Spleen (tissue), 11 donors: ENCODE results near the gene PTPN18. TPM values are rescaled to one million over a fixed set of nuclear protein-coding genes. Genes with fewer than 3 reads are reported as not detected.

Experiments used
- DNase-seq: peaks from one replicate; pipeline ENCODE4 v3.0.0-alpha.2; 2020
- H3K27ac ChIP-seq, 8 donors: fragments of 200-600 bp; sonication (generic) in 7 of 8; 1 replicate in 4 of 8; 2 replicates in 4 of 8; pipeline versions ENCODE4 v1.5.0 to v1.8.0; 2016 to 2021; ENCODE audit warnings: inconsistent platforms in 4 of 8, mild to moderate bottlenecking in 4 of 8, moderate library complexity in 1 of 8
- H3K27me3 ChIP-seq, 7 donors: fragments of 200-600 bp; sonication (generic) in 6 of 7; replicated peaks in 1 of 7; 1 replicate in 4 of 7; 2 replicates in 3 of 7; pipeline versions ENCODE4 v1.5.0 to v1.8.0; 2016 to 2021; ENCODE audit warnings: inconsistent platforms in 3 of 7, mild to moderate bottlenecking in 1 of 7
- H3K36me3 ChIP-seq, 6 donors: fragments of 200-600 bp; sonication (generic) in 5 of 6; 1 replicate in 4 of 6; 2 replicates in 2 of 6; pipeline versions ENCODE4 v1.5.0 to v1.8.0; 2016 to 2021; ENCODE audit warnings: inconsistent platforms in 2 of 6
- H3K4me1 ChIP-seq, 6 donors: fragments of 200-600 bp; sonication (generic) in 5 of 6; 1 replicate in 3 of 6; 2 replicates in 3 of 6; pipeline versions ENCODE4 v1.5.0 to v1.8.0; 2016 to 2021; ENCODE audit warnings: inconsistent platforms in 3 of 6
- H3K4me3 ChIP-seq, 8 donors: fragments of 200-600 bp; sonication (generic) in 7 of 8; 1 replicate in 4 of 8; 2 replicates in 4 of 8; pipeline versions ENCODE4 v1.5.0 to v1.8.0; 2016 to 2021; ENCODE audit warnings: inconsistent platforms in 4 of 8, mild to moderate bottlenecking in 4 of 8, moderate library complexity in 2 of 8
- H3K9me3 ChIP-seq, 8 donors: fragments of 200-600 bp; sonication (generic) in 7 of 8; 1 replicate in 4 of 8; 2 replicates in 4 of 8; pipeline versions ENCODE4 v1.5.0 to v1.8.0; 2016 to 2021; ENCODE audit warnings: inconsistent platforms in 4 of 8
- POLR2A ChIP-seq, 3 donors: fragments of 450-650 bp; IDR thresholded peaks; one replicate each; pipeline ENCODE4 v1.5.1; 2017; ENCODE audit warnings: antibody characterized with exemption in 3 of 3, mild to moderate bottlenecking in 1 of 3
- POLR2AphosphoS5 ChIP-seq, 3 donors: sonication (generic); formaldehyde crosslinking; IDR thresholded peaks; one replicate each; pipeline ENCODE4 v1.5.1; 2017; ENCODE audit warnings: antibody characterized with exemption in 3 of 3
- WGBS, 5 donors: extraction: QIAGEN DNeasy Blood & Tissue Kit in 3 of 5; methylation state at CpG; one replicate each; pipeline versions ENCODE4 v1.1.5 to v1.1.7; 2013 to 2018; 5-methylcytosine and 5-hydroxymethylcytosine counted together
- intact Hi-C: fragments of 100-400 bp; cut with DNase I; formaldehyde crosslinking; loops from one replicate; pipeline ENCODE4 v1.15.0; 2023; ENCODE audit warnings: low total_unique reads
- polyA plus RNA-seq, 3 donors: library from polyadenylated mRNA; stranded (reverse); fragments of 200-250 nt; gene quantifications; one replicate each; pipeline ENCODE4 v1.2.1, GENCODE V29; 2013
- total RNA-seq, 7 donors: library from RNA; depleted of rRNA in 3 of 7; stranded (reverse); fragments of >200 nt in 3 of 7; fragmentation: NEBNext Ultra II Directional in 4 of 7; extraction: Animal tissue kit (Norgen Biotek cat#: 25700) in 4 of 7; gene quantifications; one replicate each; pipeline versions ENCODE4 v1.1.0 to v1.2.1, GENCODE V29; 2016 to 2021
- TF ChIP-seq, protein P1 (sequence below), 11 experiments: fragments of 200-600 bp in 7 of 11; fragments of 450-650 bp in 4 of 11; sonication (generic) in 4 of 11; IDR thresholded peaks in 8 of 11; conservative IDR thresholded peaks in 3 of 11; 1 replicate in 7 of 11; 2 replicates in 4 of 11; pipeline versions ENCODE4 v1.4.0 to v1.8.0; 2016 to 2021; ENCODE audit warnings: antibody characterized with exemption in 11 of 11, inconsistent platforms in 4 of 11, mild to moderate bottlenecking in 1 of 11
- donor health status: healthy with polysubstance abuse.
- donor health status: DM: no; HTN: no; CAD: no; lungs with moderate emphysema.
- donor health status: DM: no; HTN: no; CAD: no.
- donor health status: Bipolar disorder and iron deficiency.
- donor health status: healthy.
- donor health status: DM: no; HTN: no; CAD: no.
- donor health status: DM: yes; HTN: yes; CAD: no.

PTPN18 gene
- total and polyA plus RNA-seq, 10 donors = 75.9 to 132 (median 108) TPM

GRCh38 chr2:130370490-130370889, 14.6 kb downstream of the PTPN18 start:
- H3K27ac ChIP-seq = peak overlapping the region in 7 of 8 donors; percentile 6 to 98 (median 95)
- WGBS, 5 donors = 44 to 77% (median 73%) methylated on average over 4 to 9 of the region's 9 CpGs
- no peaks in the 10 kb centered on the region for H3K27me3 ChIP-seq
- DNase-seq = peak; percentile 86
- peaks cover 0 to 41% (median 8%) of the 10 kb centered on the region in 6 donors for H3K36me3 ChIP-seq
- peak overlapping the region in 4 of 8 donors; percentile 98 to 100 (median 100) for H3K4me3 ChIP-seq
- H3K9me3 ChIP-seq = no peaks in the 10 kb centered on the region
- intact Hi-C loops = no loop called here
- no peak for TF ChIP-seq POLR2A (IDR thresholded peaks at IDR 0.05)
- TF ChIP-seq POLR2AphosphoS5 (IDR thresholded peaks at IDR 0.05) = peak in 2 of 3 donors; percentile 48 to 63
- peaks cover 17 to 72% (median 59%) of the 10 kb centered on the region in 6 donors for H3K4me1 ChIP-seq

GRCh38 chr2:130371723-130372054, 15.8 kb downstream of the PTPN18 start:
- Histone ChIP-seq H3K27ac (peak overlapping the region; percentile 91 to 98 (median 94)), H3K4me3 (peak overlapping the region; percentile 97 to 100 (median 98)), H3K36me3 (peaks cover 0 to 53% (median 15%) of the 10 kb centered on the region in 6 donors), H3K27me3 (no peaks in the 10 kb centered on the region), H3K9me3 (no peaks in the 10 kb centered on the region), H3K4me1 (peaks cover 25 to 84% (median 70%) of the 10 kb centered on the region in 6 donors)
- peak; percentile 84 for DNase-seq
- WGBS, 5 donors = 16 to 30% (median 17%) methylated on average over 18 of the region's 18 CpGs
- TF ChIP-seq, protein P1, sequence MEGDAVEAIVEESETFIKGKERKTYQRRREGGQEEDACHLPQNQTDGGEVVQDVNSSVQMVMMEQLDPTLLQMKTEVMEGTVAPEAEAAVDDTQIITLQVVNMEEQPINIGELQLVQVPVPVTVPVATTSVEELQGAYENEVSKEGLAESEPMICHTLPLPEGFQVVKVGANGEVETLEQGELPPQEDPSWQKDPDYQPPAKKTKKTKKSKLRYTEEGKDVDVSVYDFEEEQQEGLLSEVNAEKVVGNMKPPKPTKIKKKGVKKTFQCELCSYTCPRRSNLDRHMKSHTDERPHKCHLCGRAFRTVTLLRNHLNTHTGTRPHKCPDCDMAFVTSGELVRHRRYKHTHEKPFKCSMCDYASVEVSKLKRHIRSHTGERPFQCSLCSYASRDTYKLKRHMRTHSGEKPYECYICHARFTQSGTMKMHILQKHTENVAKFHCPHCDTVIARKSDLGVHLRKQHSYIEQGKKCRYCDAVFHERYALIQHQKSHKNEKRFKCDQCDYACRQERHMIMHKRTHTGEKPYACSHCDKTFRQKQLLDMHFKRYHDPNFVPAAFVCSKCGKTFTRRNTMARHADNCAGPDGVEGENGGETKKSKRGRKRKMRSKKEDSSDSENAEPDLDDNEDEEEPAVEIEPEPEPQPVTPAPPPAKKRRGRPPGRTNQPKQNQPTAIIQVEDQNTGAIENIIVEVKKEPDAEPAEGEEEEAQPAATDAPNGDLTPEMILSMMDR (IDR thresholded peaks at IDR 0.05 in 8 of 11, conservative IDR thresholded peaks at IDR 0.05 in 3 of 11) = no peak
- no peak for TF ChIP-seq POLR2AphosphoS5 (IDR thresholded peaks at IDR 0.05)
- TF ChIP-seq POLR2A (IDR thresholded peaks at IDR 0.05) = no peak
- intact Hi-C loops = no loop called here

- intact Hi-C loops = no loop called here
Measured at GRCh38 chr2:130372055-130372832, 16.4 kb downstream of the PTPN18 start.

GRCh38 chr2:130372833-130373807, 17.3 kb downstream of the PTPN18 start:
- peak overlapping the region; percentile 91 to 98 (median 94) for H3K27ac ChIP-seq
- H3K4me1 ChIP-seq = peaks cover 25 to 98% (median 83%) of the 10 kb centered on the region in 6 donors
- TF ChIP-seq POLR2AphosphoS5 (IDR thresholded peaks at IDR 0.05) (no peak), POLR2A (IDR thresholded peaks at IDR 0.05) (no peak)
- TF ChIP-seq, protein P1 (IDR thresholded peaks at IDR 0.05 in 8 of 11, conservative IDR thresholded peaks at IDR 0.05 in 3 of 11) = peak in 5 of 11 experiments; percentile 4 to 56 (median 22)
- WGBS, 5 donors = 40 to 59% (median 52%) methylated on average over 22 to 24 of the region's 24 CpGs
- intact Hi-C loops = no loop called here
- H3K9me3 ChIP-seq = no peaks in the 10 kb centered on the region
- H3K36me3 ChIP-seq = peaks cover 0 to 64% (median 15%) of the 10 kb centered on the region in 6 donors
- H3K27me3 ChIP-seq = no peaks in the 10 kb centered on the region
- H3K4me3 ChIP-seq = peak overlapping the region; percentile 97 to 100 (median 98)
- DNase-seq = peak; percentile 83

More at GRCh38 chr2:130372055-130372832, 16.4 kb downstream of the PTPN18 start:
- TF ChIP-seq, protein P1 (IDR thresholded peaks at IDR 0.05 in 8 of 11, conservative IDR thresholded peaks at IDR 0.05 in 3 of 11) = peak; percentile 76 to 94 (median 89)
- TF ChIP-seq POLR2A (IDR thresholded peaks at IDR 0.05) (peak in 1 of 3 donors; percentile 59), POLR2AphosphoS5 (IDR thresholded peaks at IDR 0.05) (peak; percentile 84 to 90 (median 86))
- no peaks in the 10 kb centered on the region for H3K9me3 ChIP-seq
- H3K4me1 ChIP-seq = peaks cover 25 to 90% (median 75%) of the 10 kb centered on the region in 6 donors
- 0 to 1% (median 1%) methylated on average over 18 to 81 of the region's 81 CpGs for WGBS, 5 donors
- no peaks in the 10 kb centered on the region for H3K27me3 ChIP-seq
- peaks cover 0 to 57% (median 15%) of the 10 kb centered on the region in 6 donors for H3K36me3 ChIP-seq
- H3K4me3 ChIP-seq = peak overlapping the region; percentile 97 to 100 (median 98)
- peak; percentile 98 for DNase-seq
- peak overlapping the region; percentile 91 to 98 (median 94) for H3K27ac ChIP-seq
